OCI-M2 (cell line): Measurements from ENCODE around the gene ZNF710.

ENCODE experiments used
- DNase-seq: peaks from one replicate; lab custom pipeline; 2025; ENCODE audit not compliant: unreplicated experiment; lab: John Stamatoyannopoulos, UW

Gene ZNF710

GRCh38 chr15:89993349-89993748 lies 7.8 kb upstream of the ZNF710 start:
- no peak for DNase-seq

GRCh38 chr15:89997079-89997478 lies 4.0 kb upstream of the ZNF710 start:
- no peak for DNase-seq

GRCh38 chr15:89998141-89998661 lies 2.9 kb upstream of the ZNF710 start:
- no peak for DNase-seq

GRCh38 chr15:89998923-89999675 lies 2.0 kb upstream of the ZNF710 start:
- no peak for DNase-seq

- no peak for DNase-seq
Observed at GRCh38 chr15:89999676-90000185, 1.4 kb upstream of the ZNF710 start.

- no peak for DNase-seq
Observed at GRCh38 chr15:90000186-90001001, 730 bp upstream of the ZNF710 start.

GRCh38 chr15:90001683-90002427 lies 731 bp downstream of the ZNF710 start:
- no peak for DNase-seq

- DNase-seq = no peak
Observed at GRCh38 chr15:90002428-90002844, 1.3 kb downstream of the ZNF710 start.

GRCh38 chr15:90003736-90004135 lies 2.6 kb downstream of the ZNF710 start:
- no peak for DNase-seq

GRCh38 chr15:90004252-90004651 lies 3.1 kb downstream of the ZNF710 start:
- DNase-seq = no peak

- DNase-seq = no peak
Observed at GRCh38 chr15:90004671-90005070, 3.5 kb downstream of the ZNF710 start.

- no peak for DNase-seq
Observed at GRCh38 chr15:90006217-90007075, 5.3 kb downstream of the ZNF710 start.

- DNase-seq = no peak
Observed at GRCh38 chr15:90007076-90007460, 5.9 kb downstream of the ZNF710 start.

- DNase-seq = no peak
Observed at GRCh38 chr15:90008607-90009006, 7.5 kb downstream of the ZNF710 start.

- DNase-seq = no peak
Observed at GRCh38 chr15:90009301-90010022, 8.3 kb downstream of the ZNF710 start.

- DNase-seq = no peak
Observed at GRCh38 chr15:90011705-90012104, 10.6 kb downstream of the ZNF710 start.

- no peak for DNase-seq
Observed at GRCh38 chr15:90013503-90013937, 12.4 kb downstream of the ZNF710 start.

GRCh38 chr15:90015294-90015693 lies 14.2 kb downstream of the ZNF710 start:
- DNase-seq = no peak

GRCh38 chr15:90015749-90016148 lies 14.6 kb downstream of the ZNF710 start:
- DNase-seq = no peak

- no peak for DNase-seq
Observed at GRCh38 chr15:90016721-90017120, 15.6 kb downstream of the ZNF710 start.
